B cell (primary cell): Measurements from ENCODE around the gene MGA. TPM values are rescaled to one million over a fixed set of nuclear protein-coding genes. Genes with fewer than 3 reads are reported as not detected.

ENCODE experiments used
- ATAC-seq: fragments of 200-7000 bp; cut with Tn5 transposase; one replicate; pipeline ENCODE4 v1.10.0; 2021; ENCODE audit warnings: low read depth, mild to moderate bottlenecking, moderate number of reproducible peaks, moderate library complexity
- CTCF ChIA-PET: fragments of 350-600 bp; sonication (Branson Sonifier 250); formaldehyde crosslinking; loops from one replicate; lab custom pipeline; 2021; ENCODE audit warnings: antibody characterized with exemption, inconsistent platforms; lab: Charles Lee
- POLR2A ChIA-PET: fragments of 350-600 bp; sonication (Branson Sonifier 250); formaldehyde crosslinking; loops from one replicate; lab custom pipeline; 2021; ENCODE audit warnings: antibody characterized with exemption; lab: Charles Lee
- DNase-seq: peaks from one replicate; pipeline ENCODE4 v3.0.0; 2013
- H2AFZ ChIP-seq: 2 replicates; pipeline ENCODE4 v1.6.1; 2012; ENCODE audit warnings: mild to moderate bottlenecking, low read depth, low read length; ENCODE audit not compliant: insufficient read depth, poor library complexity, severe bottlenecking
- H3K27ac ChIP-seq, 2 donors: 1 replicate in 1 of 2; 2 replicates in 1 of 2; pipeline ENCODE4 v1.5.1; 2012 to 2013; ENCODE audit warnings: low read length in 2 of 2, mild to moderate bottlenecking in 2 of 2, moderate library complexity in 1 of 2
- H3K27me3 ChIP-seq, 4 experiments: fragments of 200-600 bp in 1 of 4; sonication (generic) in 1 of 4; replicated peaks in 1 of 4; 1 replicate in 2 of 4; 2 replicates in 2 of 4; pipeline versions ENCODE4 v1.6.1 to v1.7.0; 2013 to 2016; ENCODE audit warnings: low read length in 3 of 4, mild to moderate bottlenecking in 2 of 4, mixed read lengths in 1 of 4, moderate library complexity in 1 of 4; ENCODE audit not compliant: insufficient read depth in 4 of 4, control insufficient read depth in 3 of 4; ENCODE audit errors: control extremely low read depth in 1 of 4
- H3K36me3 ChIP-seq, 2 experiments: replicated peaks in 1 of 2; 1 replicate in 1 of 2; 2 replicates in 1 of 2; pipeline versions ENCODE4 v1.6.1 to v1.7.1; 2013; ENCODE audit warnings: low read length in 1 of 2; ENCODE audit not compliant: insufficient read depth in 2 of 2, control insufficient read depth in 1 of 2; ENCODE audit errors: control extremely low read depth in 1 of 2, extremely low read depth in 1 of 2
- H3K4me1 ChIP-seq, 2 donors: fragments of 200-600 bp in 1 of 2; sonication (generic) in 1 of 2; 1 replicate in 1 of 2; 2 replicates in 1 of 2; pipeline versions ENCODE4 v1.5.1 to v1.6.1; 2013 to 2017; ENCODE audit warnings: low read length in 2 of 2; ENCODE audit not compliant: control insufficient read depth in 2 of 2, insufficient read depth in 2 of 2
- H3K4me2 ChIP-seq: replicated peaks from 2 replicates; pipeline ENCODE3; 2012; ENCODE audit warnings: mild to moderate bottlenecking, low read depth, low read length; ENCODE audit not compliant: poor library complexity, severe bottlenecking
- H3K4me3 ChIP-seq, 5 experiments: fragments of 200-600 bp in 1 of 5; sonication (generic) in 1 of 5; 1 replicate in 3 of 5; 2 replicates in 2 of 5; pipeline versions ENCODE4 v1.5.1 to v1.7.0; 2011 to 2016; ENCODE audit warnings: low read length in 4 of 5, mild to moderate bottlenecking in 4 of 5, low read depth in 2 of 5, control low read depth in 1 of 5, moderate library complexity in 1 of 5; ENCODE audit not compliant: insufficient read depth in 1 of 5; ENCODE audit errors: control extremely low read depth in 1 of 5, extremely low read depth in 1 of 5
- H3K79me2 ChIP-seq: fragments of 200-600 bp; sonication (generic); one replicate; pipeline ENCODE4 v1.6.0; 2016; ENCODE audit warnings: low read length; ENCODE audit not compliant: control insufficient read depth, insufficient read depth
- H3K9ac ChIP-seq: fragments of 200-600 bp; sonication (generic); 2 replicates; pipeline ENCODE4 v1.6.1; 2017; ENCODE audit warnings: mild to moderate bottlenecking, low read length, moderate library complexity
- H3K9me3 ChIP-seq, 3 donors: one replicate each; pipeline versions ENCODE4 v1.6.1 to v1.7.1; 2013; ENCODE audit warnings: low read length in 2 of 3; ENCODE audit not compliant: control insufficient read depth in 2 of 3, insufficient read depth in 1 of 3; ENCODE audit errors: control extremely low read depth in 1 of 3
- H4K20me1 ChIP-seq: 2 replicates; pipeline ENCODE4 v1.6.0; 2012; ENCODE audit warnings: mild to moderate bottlenecking, low read length; ENCODE audit not compliant: insufficient read depth, control insufficient read depth, poor library complexity, severe bottlenecking
- H3K27ac Mint-ChIP-seq: one replicate; pipeline ENCODE4 v1.8.0; 2021; ENCODE audit warnings: mixed read lengths
- H3K27me3 Mint-ChIP-seq: one replicate; pipeline ENCODE4 v1.8.0; 2021; ENCODE audit warnings: mixed read lengths
- H3K4me1 Mint-ChIP-seq: one replicate; pipeline ENCODE4 v1.8.0; 2021; ENCODE audit warnings: mixed read lengths
- H3K4me3 Mint-ChIP-seq: one replicate; pipeline ENCODE4 v1.8.0; 2021; ENCODE audit warnings: mixed read lengths
- H3K9me3 Mint-ChIP-seq: one replicate; pipeline ENCODE4 v1.8.0; 2022; ENCODE audit warnings: mixed read lengths; ENCODE audit not compliant: insufficient read depth
- EZH2 ChIP-seq: IDR thresholded peaks from 2 replicates; pipeline ENCODE4 v1.6.1; 2012; ENCODE audit warnings: borderline replicate concordance, low read depth, mild to moderate bottlenecking, moderate library complexity, low read length; ENCODE audit not compliant: insufficient read depth, poor library complexity, severe bottlenecking
- WGBS: methylation state at CpG from one replicate; pipeline ENCODE4 v1.1.5; 2013; ENCODE audit warnings: missing lambda C conversion rate; ENCODE audit not compliant: insufficient coverage; 5-methylcytosine and 5-hydroxymethylcytosine counted together
- intact Hi-C: fragments of 100-400 bp; cut with micrococcal nuclease; formaldehyde crosslinking; loops from one replicate; pipeline ENCODE4 v1.10.0; 2022
- polyA plus RNA-seq: library from polyadenylated mRNA; depleted of rRNA; stranded (reverse); fragments of >200 nt; gene quantifications from 2 replicates; pipeline ENCODE4 v1.2.3, GENCODE V29; 2012
- total RNA-seq, 2 donors: library from RNA; stranded (reverse); fragments of 120-200 nt in 1 of 2; gene quantifications; 1 replicate in 1 of 2; 2 replicates in 1 of 2; pipeline versions ENCODE4 v1.2.3 to v1.2.4, GENCODE V29; 2013 to 2022
- TF ChIP-seq, protein P1 (sequence below): fragments of 200-600 bp; IDR thresholded peaks from one replicate; pipeline ENCODE4 v1.8.0; 2022; ENCODE audit warnings: antibody characterized with exemption, mild to moderate bottlenecking

MGA gene
- total and polyA plus RNA-seq, 2 donors (not counting 1 experiment from before 2014, with no cell fraction given) = 5.4 to 79.7 TPM

DNA sequence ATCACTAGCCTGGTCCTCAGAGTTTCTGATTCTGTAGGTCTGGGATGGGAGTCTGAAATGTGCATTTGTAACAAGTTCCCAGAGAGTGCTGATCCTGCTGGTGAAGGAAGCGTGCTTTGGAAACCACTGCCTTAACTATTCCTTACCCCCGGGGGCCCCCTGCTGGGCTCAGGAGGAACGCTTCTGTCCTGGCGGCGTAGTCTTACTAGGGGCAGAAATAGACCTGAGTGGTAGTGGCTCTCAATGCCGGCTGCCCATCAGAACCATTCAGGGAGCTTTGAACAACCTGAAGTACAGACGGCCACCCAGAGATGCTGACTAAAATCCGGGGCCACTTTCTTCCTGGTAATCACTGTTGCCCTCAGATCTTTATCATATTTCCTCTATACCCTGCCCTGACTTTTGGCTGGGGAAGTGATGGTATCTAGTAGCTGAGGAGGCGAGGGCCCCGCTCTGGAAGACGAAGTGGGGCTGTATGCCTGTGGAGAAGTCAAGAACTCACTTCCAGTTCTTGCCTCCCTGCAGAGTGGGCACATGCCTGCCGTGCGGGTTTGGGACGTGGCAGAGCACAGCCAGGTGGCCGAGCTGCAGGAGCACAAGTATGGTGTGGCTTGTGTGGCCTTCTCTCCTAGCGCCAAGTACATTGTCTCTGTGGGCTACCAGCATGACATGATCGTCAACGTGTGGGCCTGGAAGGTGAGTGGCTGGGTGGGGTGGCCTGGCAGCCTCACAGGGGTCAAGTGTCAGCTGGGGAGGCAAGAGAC, 151.4 kb downstream of the MGA start:
- no peaks in the 10 kb centered on the region for H3K9me3 Mint-ChIP-seq
- POLR2A ChIA-PET = interaction anchor here (1.6 to 2.3 kb wide), 2 partner anchors 37 to 39 kb away, joined by 8 to 14 read pairs; partner anchors contain the start of gene MAPKBP1
- H3K36me3 ChIP-seq = peaks cover 0 to 30% of the 10 kb centered on the region in 2 experiments

More for the DNA sequence above, 151.4 kb downstream of the MGA start:
- CTCF ChIA-PET = interaction anchor here (0.6 to 15.7 kb wide), 42 partner anchors 9 to 1111 kb away, joined by 3 to 716 read pairs (median 4); partner anchors contain the start of gene MAPKBP1
- no peak for TF ChIP-seq EZH2
- TF ChIP-seq, protein P1, sequence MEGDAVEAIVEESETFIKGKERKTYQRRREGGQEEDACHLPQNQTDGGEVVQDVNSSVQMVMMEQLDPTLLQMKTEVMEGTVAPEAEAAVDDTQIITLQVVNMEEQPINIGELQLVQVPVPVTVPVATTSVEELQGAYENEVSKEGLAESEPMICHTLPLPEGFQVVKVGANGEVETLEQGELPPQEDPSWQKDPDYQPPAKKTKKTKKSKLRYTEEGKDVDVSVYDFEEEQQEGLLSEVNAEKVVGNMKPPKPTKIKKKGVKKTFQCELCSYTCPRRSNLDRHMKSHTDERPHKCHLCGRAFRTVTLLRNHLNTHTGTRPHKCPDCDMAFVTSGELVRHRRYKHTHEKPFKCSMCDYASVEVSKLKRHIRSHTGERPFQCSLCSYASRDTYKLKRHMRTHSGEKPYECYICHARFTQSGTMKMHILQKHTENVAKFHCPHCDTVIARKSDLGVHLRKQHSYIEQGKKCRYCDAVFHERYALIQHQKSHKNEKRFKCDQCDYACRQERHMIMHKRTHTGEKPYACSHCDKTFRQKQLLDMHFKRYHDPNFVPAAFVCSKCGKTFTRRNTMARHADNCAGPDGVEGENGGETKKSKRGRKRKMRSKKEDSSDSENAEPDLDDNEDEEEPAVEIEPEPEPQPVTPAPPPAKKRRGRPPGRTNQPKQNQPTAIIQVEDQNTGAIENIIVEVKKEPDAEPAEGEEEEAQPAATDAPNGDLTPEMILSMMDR = peak; percentile 88
- ATAC-seq = peak; percentile 92
- intact Hi-C loops = loop anchor here (1.0 to 2.0 kb wide), 4 partner anchors 39 to 345 kb away; no protein-coding TSS in a partner anchor
- 56% methylated on average over 14 of the region's 18 CpGs for WGBS
- Histone ChIP-seq H4K20me1 (no peaks in the 10 kb centered on the region), H3K4me3 (no peak overlapping the region), H3K4me1 (peaks cover 5 to 20% of the 10 kb centered on the region in 2 donors), H3K9me3 (no peaks in the 10 kb centered on the region), H3K27ac (no peak overlapping the region), H3K79me2 (no peaks in the 10 kb centered on the region), H2AFZ (no peak overlapping the region), H3K27me3 (no peaks in the 10 kb centered on the region), H3K9ac (no peak overlapping the region), H3K4me2 (no peak overlapping the region)
- H3K4me3 Mint-ChIP-seq = no peak overlapping the region
- no peaks in the 10 kb centered on the region for H3K27me3 Mint-ChIP-seq
- H3K27ac Mint-ChIP-seq = no peak overlapping the region
- peaks cover 10% of the 10 kb centered on the region for H3K4me1 Mint-ChIP-seq
- DNase-seq = peak; percentile 82
